DND-41 (cell line): Measurements from ENCODE around the gene PKNOX1.
"Not testable (repeated sequence)": the region's sequence is repeated elsewhere in the genome, so short reads cannot be mapped to it uniquely, and the experiment has no call there.

Experiments
- ATAC-seq: fragments of 200-7000 bp; cut with Tn5 transposase; 3 replicates; pipeline ENCODE4 v1.9.1; 2021; ENCODE audit warnings: low read depth; ENCODE audit not compliant: insufficient read depth
- DNase-seq: peaks from one replicate; pipeline ENCODE4 v3.0.0-alpha.2; 2020
- H2AFZ ChIP-seq: 2 replicates; pipeline ENCODE4 v1.6.0; 2012; ENCODE audit warnings: low read depth, low read length
- H3K27ac ChIP-seq: 2 replicates; pipeline ENCODE4 v1.5.1; 2012; ENCODE audit warnings: low read length, inconsistent platforms
- H3K27me3 ChIP-seq: fragments of 200-600 bp; sonication (generic); 2 replicates; pipeline ENCODE4 v1.6.0; 2012; ENCODE audit warnings: low read length, mild to moderate bottlenecking, inconsistent platforms; ENCODE audit not compliant: insufficient read depth, poor library complexity
- H3K36me3 ChIP-seq: 2 replicates; pipeline ENCODE4 v1.5.1; 2012; ENCODE audit warnings: low read length, inconsistent platforms; ENCODE audit not compliant: insufficient read depth
- H3K4me1 ChIP-seq: 2 replicates; pipeline ENCODE4 v1.5.1; 2012; ENCODE audit warnings: mild to moderate bottlenecking, low read length; ENCODE audit not compliant: insufficient read depth
- H3K4me2 ChIP-seq: 2 replicates; pipeline ENCODE4 v1.6.0; 2012; ENCODE audit warnings: mild to moderate bottlenecking, moderate library complexity, low read length, inconsistent platforms; ENCODE audit not compliant: insufficient read depth
- H3K4me3 ChIP-seq, 2 experiments: fragments of 200-600 bp in 1 of 2; shearing (Covaris generic) in 1 of 2; 2 replicates each; pipeline ENCODE4 v1.5.1; 2012 to 2016; ENCODE audit warnings: inconsistent platforms in 2 of 2, low read length in 2 of 2, mild to moderate bottlenecking in 2 of 2, low read depth in 1 of 2, moderate library complexity in 1 of 2
- H3K79me2 ChIP-seq: 2 replicates; pipeline ENCODE4 v1.6.0; 2012; ENCODE audit warnings: low read length, inconsistent platforms; ENCODE audit not compliant: insufficient read depth
- H3K9ac ChIP-seq: 2 replicates; pipeline ENCODE4 v1.6.0; 2012; ENCODE audit warnings: low read depth, mild to moderate bottlenecking, inconsistent platforms, low read length, moderate library complexity
- H3K9me3 ChIP-seq: 2 replicates; pipeline ENCODE4 v1.5.1; 2012; ENCODE audit warnings: low read length, moderate library complexity, mild to moderate bottlenecking, inconsistent platforms; ENCODE audit not compliant: insufficient read depth, severe bottlenecking
- H4K20me1 ChIP-seq: 2 replicates; pipeline ENCODE4 v1.6.0; 2012; ENCODE audit warnings: low read length; ENCODE audit not compliant: insufficient read depth
- EZH2 ChIP-seq: IDR thresholded peaks from 3 replicates; pipeline ENCODE4 v1.6.1; 2012; ENCODE audit warnings: borderline replicate concordance, low read depth, mild to moderate bottlenecking, moderate library complexity, low read length, inconsistent platforms; ENCODE audit not compliant: severe bottlenecking
- TF ChIP-seq, protein P1 (sequence below): IDR thresholded peaks from 2 replicates; pipeline ENCODE4 v1.5.1; 2012; ENCODE audit warnings: borderline replicate concordance, low read length, moderate library complexity, mild to moderate bottlenecking; ENCODE audit not compliant: poor library complexity, severe bottlenecking; ENCODE audit errors: extremely low read depth

Gene PKNOX1

DNA sequence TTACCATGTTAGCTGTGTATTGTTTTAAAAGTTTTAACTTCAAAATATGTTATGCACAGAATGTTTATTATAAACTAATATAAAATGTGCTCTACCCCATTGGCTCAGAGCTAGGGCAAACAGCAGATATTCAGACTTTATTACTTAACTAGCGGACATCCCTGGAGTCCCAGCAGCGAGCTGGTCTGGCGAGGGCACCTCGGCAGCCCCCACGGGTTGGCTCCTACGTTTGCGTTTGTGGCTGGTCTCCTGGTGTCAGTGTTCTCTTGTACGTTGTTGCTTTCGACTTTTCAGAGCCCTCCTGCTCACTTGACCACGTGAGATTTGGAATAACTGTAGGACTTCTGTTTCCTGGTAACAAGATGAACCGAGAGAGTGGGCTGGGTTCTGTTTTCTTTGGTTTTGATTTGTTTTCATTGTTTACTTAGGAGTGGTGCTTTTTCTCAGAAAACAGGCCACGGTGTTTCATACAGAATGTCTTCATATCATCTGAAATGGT is 56.8 kb downstream of the PKNOX1 start:
- Histone ChIP-seq H4K20me1 (no peaks in the 10 kb centered on the region), H3K4me1 (no peaks in the 10 kb centered on the region), H3K36me3 (peaks cover 50% of the 10 kb centered on the region), H3K27ac (no peak overlapping the region), H3K79me2 (no peaks in the 10 kb centered on the region), H3K27me3 (no peaks in the 10 kb centered on the region), H3K4me2 (no peak overlapping the region), H3K4me3 (no peak overlapping the region), H2AFZ (no peak overlapping the region), H3K9ac (no peak overlapping the region), H3K9me3 (no peaks in the 10 kb centered on the region)
- DNase-seq = no peak
- TF ChIP-seq, protein P1, sequence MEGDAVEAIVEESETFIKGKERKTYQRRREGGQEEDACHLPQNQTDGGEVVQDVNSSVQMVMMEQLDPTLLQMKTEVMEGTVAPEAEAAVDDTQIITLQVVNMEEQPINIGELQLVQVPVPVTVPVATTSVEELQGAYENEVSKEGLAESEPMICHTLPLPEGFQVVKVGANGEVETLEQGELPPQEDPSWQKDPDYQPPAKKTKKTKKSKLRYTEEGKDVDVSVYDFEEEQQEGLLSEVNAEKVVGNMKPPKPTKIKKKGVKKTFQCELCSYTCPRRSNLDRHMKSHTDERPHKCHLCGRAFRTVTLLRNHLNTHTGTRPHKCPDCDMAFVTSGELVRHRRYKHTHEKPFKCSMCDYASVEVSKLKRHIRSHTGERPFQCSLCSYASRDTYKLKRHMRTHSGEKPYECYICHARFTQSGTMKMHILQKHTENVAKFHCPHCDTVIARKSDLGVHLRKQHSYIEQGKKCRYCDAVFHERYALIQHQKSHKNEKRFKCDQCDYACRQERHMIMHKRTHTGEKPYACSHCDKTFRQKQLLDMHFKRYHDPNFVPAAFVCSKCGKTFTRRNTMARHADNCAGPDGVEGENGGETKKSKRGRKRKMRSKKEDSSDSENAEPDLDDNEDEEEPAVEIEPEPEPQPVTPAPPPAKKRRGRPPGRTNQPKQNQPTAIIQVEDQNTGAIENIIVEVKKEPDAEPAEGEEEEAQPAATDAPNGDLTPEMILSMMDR = no peak
- TF ChIP-seq EZH2 = no peak
- no peak for ATAC-seq

DNA sequence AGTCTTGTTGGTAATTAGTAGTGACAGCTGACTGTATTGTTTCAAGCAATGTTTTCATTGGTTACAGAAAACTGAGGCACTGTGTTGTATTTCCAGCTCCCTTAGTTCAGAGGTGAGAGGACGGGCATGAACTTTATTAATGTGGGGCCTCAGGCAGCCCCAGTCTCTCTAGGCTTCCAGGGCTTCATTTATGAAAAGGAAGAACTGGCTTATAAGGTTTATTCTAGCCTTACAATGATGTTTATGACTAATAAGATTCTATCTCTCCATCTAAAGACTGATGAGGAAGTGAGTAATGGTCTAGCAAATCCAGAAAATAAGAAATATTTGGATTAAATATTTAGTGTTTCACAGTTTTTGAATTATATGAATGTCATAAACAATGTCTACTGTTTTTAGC is 59.7 kb downstream of the PKNOX1 start:
- DNase-seq = no peak
- H3K36me3 ChIP-seq = peaks cover 32% of the 10 kb centered on the region
- no peak overlapping the region for H3K4me3 ChIP-seq
- H3K4me1 ChIP-seq = no peaks in the 10 kb centered on the region
- no peaks in the 10 kb centered on the region for H3K79me2 ChIP-seq
- no peak for TF ChIP-seq EZH2
- TF ChIP-seq, protein P1 = no peak
- H3K9me3 ChIP-seq = no peaks in the 10 kb centered on the region
- no peak overlapping the region for H3K27ac ChIP-seq
- no peak for ATAC-seq
- H4K20me1 ChIP-seq = no peaks in the 10 kb centered on the region
- H2AFZ ChIP-seq = no peak overlapping the region
- H3K27me3 ChIP-seq = no peaks in the 10 kb centered on the region
- no peak overlapping the region for H3K9ac ChIP-seq
- H3K4me2 ChIP-seq = no peak overlapping the region

DNA sequence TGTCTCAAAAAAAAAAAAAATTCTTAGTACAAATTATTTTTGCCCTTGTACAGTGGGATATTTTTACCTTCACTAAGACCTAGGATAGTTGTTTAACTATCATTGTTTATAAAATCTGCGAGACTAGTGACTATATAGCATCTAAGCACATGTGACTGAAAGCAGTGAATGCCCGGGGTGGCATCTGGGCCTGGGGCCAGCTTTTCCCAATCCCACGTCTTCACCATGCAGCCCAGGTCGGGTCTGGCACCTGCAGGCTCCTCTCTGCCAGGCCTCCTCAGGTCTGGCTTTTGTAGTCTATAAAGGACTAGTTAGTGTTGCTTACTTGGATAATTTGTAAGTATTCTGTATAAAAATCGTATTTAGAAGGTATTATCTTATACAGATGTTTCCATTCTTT is 60.5 kb downstream of the PKNOX1 start:
- no peaks in the 10 kb centered on the region for H3K79me2 ChIP-seq
- H3K4me1 ChIP-seq = no peaks in the 10 kb centered on the region
- TF ChIP-seq EZH2 = no peak
- TF ChIP-seq, protein P1 = no peak
- no peak overlapping the region for H3K4me2 ChIP-seq
- DNase-seq (no peak), ATAC-seq (no peak)
- H3K27me3 ChIP-seq = no peaks in the 10 kb centered on the region
- no peaks in the 10 kb centered on the region for H4K20me1 ChIP-seq
- no peak overlapping the region for H3K9ac ChIP-seq
- no peaks in the 10 kb centered on the region for H3K9me3 ChIP-seq
- peaks cover 28% of the 10 kb centered on the region for H3K36me3 ChIP-seq
- no peak overlapping the region for H3K27ac ChIP-seq
- no peak overlapping the region for H2AFZ ChIP-seq
- no peak overlapping the region for H3K4me3 ChIP-seq

DNA sequence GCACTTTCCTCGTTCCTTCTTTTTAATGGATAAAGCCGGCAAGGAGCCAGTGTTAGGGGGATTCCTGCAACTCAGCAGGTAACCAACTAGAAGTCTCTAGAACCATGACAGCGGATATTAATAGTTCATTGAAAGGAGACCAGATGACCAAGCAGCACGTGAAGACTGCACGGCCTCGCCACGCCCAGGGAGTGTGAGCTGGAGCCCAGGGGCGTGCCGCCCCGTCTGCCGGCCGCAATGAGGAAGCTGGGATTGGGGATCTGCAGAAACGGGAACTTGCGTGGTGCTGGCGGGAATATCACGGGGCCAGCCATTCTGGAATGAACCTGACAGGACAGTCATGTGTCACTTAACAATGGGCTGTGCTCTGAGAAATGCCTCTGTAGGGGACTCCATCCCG is 62.5 kb downstream of the PKNOX1 start:
- H3K9me3 ChIP-seq, H3K4me1 ChIP-seq, H3K79me2 ChIP-seq, DNase-seq, H3K4me3 ChIP-seq, H3K27me3 ChIP-seq, H3K4me2 ChIP-seq, H4K20me1 ChIP-seq, H3K36me3 ChIP-seq, H3K9ac ChIP-seq, H3K27ac ChIP-seq, H2AFZ ChIP-seq, ATAC-seq: not testable (repeated sequence)

DNA sequence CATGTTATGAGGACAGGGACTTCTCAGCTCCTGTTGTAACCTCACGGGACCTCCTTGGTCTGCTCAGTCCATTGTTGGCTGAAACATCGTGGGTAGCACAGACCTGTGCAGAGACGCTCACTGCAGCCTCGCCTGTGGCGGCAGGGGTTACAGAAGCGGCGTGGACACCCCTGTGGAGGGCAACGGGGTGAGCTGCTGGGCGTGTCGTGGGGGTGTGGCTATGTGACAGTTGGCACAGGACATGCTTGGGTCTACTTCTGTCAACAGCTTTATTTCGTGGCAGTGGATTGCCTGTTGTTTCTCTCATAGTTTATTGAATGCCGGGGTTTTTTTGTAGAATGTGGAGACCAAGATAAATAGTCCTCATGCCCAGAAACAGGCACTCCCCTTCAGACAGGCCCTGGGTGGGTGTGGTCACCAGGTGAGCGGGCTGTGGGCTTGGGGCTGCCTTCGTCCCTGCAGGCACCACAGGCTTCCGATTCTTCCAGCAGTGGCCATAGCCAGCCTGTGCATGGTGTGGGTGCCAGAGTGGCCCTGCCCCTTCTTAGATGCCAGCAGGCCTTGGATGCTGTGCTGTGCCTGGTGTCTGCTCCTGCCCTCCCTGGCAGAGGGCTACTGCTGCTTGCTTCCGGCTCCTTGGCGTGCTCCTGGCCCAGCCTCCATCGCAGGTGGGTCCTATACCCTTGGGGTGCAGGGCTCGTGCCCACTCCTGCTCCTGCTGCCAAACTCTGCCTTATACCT is 63.7 kb downstream of the PKNOX1 start:
- not testable (repeated sequence) for H3K4me1 ChIP-seq, H3K9me3 ChIP-seq, H3K4me3 ChIP-seq, H3K36me3 ChIP-seq, H3K27me3 ChIP-seq, ATAC-seq, DNase-seq, H4K20me1 ChIP-seq, H3K4me2 ChIP-seq, H3K79me2 ChIP-seq, H3K9ac ChIP-seq, H2AFZ ChIP-seq, H3K27ac ChIP-seq

DNA sequence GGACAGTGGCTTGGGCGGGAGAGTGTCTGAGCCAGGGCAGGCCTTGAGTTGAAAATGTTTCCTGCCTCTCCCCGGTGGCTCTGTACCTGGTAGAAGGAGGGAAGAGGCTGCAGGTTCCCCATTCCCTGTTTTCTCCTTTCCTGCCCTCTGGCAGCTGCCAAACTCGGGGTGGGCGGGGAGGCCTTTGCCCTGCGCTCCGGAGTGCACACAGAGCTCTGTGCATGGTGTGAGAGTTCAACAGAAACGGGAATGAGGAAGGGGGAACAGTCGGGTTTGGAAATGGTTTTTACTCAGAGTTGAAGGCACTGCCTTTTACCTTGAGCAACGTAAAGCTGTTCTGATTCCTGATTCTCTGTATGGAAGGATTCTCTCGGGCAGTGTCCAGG is 64.3 kb downstream of the PKNOX1 start:
- not testable (repeated sequence) for H3K4me1 ChIP-seq, H4K20me1 ChIP-seq, H3K4me3 ChIP-seq, H3K4me2 ChIP-seq, H3K9me3 ChIP-seq, H3K27ac ChIP-seq, DNase-seq, H3K79me2 ChIP-seq, H3K9ac ChIP-seq, H3K27me3 ChIP-seq, H2AFZ ChIP-seq, H3K36me3 ChIP-seq, ATAC-seq
